Pancreas (tissue), 10 donors: ENCODE data around the gene LRRC4C. TPM values are rescaled to one million over a fixed set of nuclear protein-coding genes. Genes with fewer than 3 reads are reported as not detected.
A peak's percentile ranks its signal among the peaks of the same experiment; 100 is the strongest.

Experiments used
- ATAC-seq, 4 donors: fragments of 200-7000 bp; cut with Tn5 transposase; one replicate each; pipeline versions ENCODE4 v1.8.0 to v1.9.1; 2020; ENCODE audit warnings: mild to moderate bottlenecking in 4 of 4, moderate library complexity in 4 of 4
- DNase-seq, 6 donors: peaks; one replicate each; pipeline ENCODE4 v3.0.0-alpha.2; 2020
- FAIRE-seq: peaks from 2 replicates; lab custom pipeline; 2012; peaks lifted over from hg19 to GRCh38; lab: Jason Lieb, UNC
- H3K27ac ChIP-seq, 4 donors: fragments of 200-600 bp; sonication (generic); 1 replicate in 3 of 4; 2 replicates in 1 of 4; pipeline versions ENCODE4 v1.5.0 to v1.8.0; 2020
- H3K27me3 ChIP-seq, 4 donors: fragments of 200-600 bp; one replicate each; pipeline ENCODE4 v1.8.0; 2021
- H3K36me3 ChIP-seq, 3 donors: fragments of 200-600 bp; sonication (generic) in 1 of 3; one replicate each; pipeline versions ENCODE4 v1.5.0 to v1.8.0; 2020 to 2021
- H3K4me1 ChIP-seq, 3 donors: fragments of 200-600 bp; one replicate each; pipeline ENCODE4 v1.8.0; 2021
- H3K4me3 ChIP-seq, 4 donors: fragments of 200-600 bp; sonication (generic) in 2 of 4; one replicate each; pipeline versions ENCODE4 v1.5.0 to v1.8.0; 2020 to 2021
- H3K9me3 ChIP-seq, 4 donors: fragments of 200-600 bp; one replicate each; pipeline ENCODE4 v1.8.0; 2021
- WGBS, 2 donors: extraction: QIAGEN DNeasy Blood & Tissue Kit; methylation state at CpG; one replicate each; pipeline ENCODE4 v1.1.7; 2013; 5-methylcytosine and 5-hydroxymethylcytosine counted together
- intact Hi-C, 3 donors: fragments of 100-400 bp; cut with DNase I; formaldehyde crosslinking; loops; one replicate each; pipeline versions ENCODE4 v1.11.1 to v1.14.2; 2022
- polyA plus RNA-seq, 2 donors: library from polyadenylated mRNA; stranded (reverse); fragments of 200-250 nt; gene quantifications; one replicate each; pipeline ENCODE4 v1.2.3, GENCODE V29; 2013
- total RNA-seq, 6 donors: library from RNA; stranded (reverse); fragmentation: NEBNext Ultra II Directional in 4 of 6; extraction: Animal tissue kit (Norgen Biotek cat#: 25700) in 4 of 6; gene quantifications; one replicate each; pipeline versions ENCODE4 v1.2.1 to v1.2.4, GENCODE V29; 2021 to 2023
- TF ChIP-seq, protein P1 (sequence below), 4 donors: fragments of 200-600 bp; sonication (generic) in 3 of 4; IDR thresholded peaks; one replicate each; pipeline versions ENCODE4 v1.5.0 to v1.8.0; 2021; ENCODE audit warnings: antibody characterized with exemption in 4 of 4
- donor health status: healthy with polysubstance abuse.
- donor health status: DM: no; HTN: no; CAD: no; lungs with moderate emphysema.
- donor health status: DM: no; HTN: no; CAD: no.
- donor health status: control.
- donor health status: control.
- donor health status: Bipolar disorder and iron deficiency.
- donor health status: DM: yes; HTN: yes; CAD: no.
- donor health status: DM: no; HTN: no; CAD: no.
- donor health status: DM: no; HTN: no; CAD: no.
- donor health status: DM: yes; HTN: yes; CAD: no.

The LRRC4C gene
- total and polyA plus RNA-seq, 8 donors: 0.04 to 0.84 (median 0.16) TPM

DNA sequence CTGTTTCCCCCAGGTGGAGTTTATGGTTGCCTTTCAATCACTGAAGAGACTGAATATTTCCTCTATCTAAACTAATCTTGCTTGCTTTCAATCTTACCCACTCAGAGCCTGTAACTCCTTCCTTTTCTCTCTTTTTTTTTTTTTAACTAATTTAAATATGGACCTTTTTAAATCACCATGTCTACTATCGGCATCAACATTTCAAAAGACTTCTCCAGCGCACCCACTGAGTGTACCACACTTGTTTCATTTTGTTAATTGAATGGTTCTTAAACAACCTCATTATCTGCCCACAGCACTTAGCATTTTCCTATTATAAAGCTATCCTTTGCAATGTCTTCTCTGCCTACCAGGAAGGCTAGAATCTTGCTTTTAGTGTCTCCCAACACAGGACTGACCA is 1212.5 kb downstream of the LRRC4C start:
- ATAC-seq (no peak), DNase-seq (no peak), FAIRE-seq (no peak)
- WGBS, 2 donors: 24 to 31% methylated on average over 2 of the region's 2 CpGs
- no peaks in the 10 kb centered on the region for H3K9me3 ChIP-seq
- H3K36me3 ChIP-seq: no peaks in the 10 kb centered on the region
- no peaks in the 10 kb centered on the region for H3K27me3 ChIP-seq
- H3K27ac ChIP-seq: no peak overlapping the region
- no peak overlapping the region for H3K4me3 ChIP-seq
- TF ChIP-seq, protein P1, sequence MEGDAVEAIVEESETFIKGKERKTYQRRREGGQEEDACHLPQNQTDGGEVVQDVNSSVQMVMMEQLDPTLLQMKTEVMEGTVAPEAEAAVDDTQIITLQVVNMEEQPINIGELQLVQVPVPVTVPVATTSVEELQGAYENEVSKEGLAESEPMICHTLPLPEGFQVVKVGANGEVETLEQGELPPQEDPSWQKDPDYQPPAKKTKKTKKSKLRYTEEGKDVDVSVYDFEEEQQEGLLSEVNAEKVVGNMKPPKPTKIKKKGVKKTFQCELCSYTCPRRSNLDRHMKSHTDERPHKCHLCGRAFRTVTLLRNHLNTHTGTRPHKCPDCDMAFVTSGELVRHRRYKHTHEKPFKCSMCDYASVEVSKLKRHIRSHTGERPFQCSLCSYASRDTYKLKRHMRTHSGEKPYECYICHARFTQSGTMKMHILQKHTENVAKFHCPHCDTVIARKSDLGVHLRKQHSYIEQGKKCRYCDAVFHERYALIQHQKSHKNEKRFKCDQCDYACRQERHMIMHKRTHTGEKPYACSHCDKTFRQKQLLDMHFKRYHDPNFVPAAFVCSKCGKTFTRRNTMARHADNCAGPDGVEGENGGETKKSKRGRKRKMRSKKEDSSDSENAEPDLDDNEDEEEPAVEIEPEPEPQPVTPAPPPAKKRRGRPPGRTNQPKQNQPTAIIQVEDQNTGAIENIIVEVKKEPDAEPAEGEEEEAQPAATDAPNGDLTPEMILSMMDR (IDR thresholded peaks at IDR 0.05): no peak
- intact Hi-C loops: no loop called here
- no peaks in the 10 kb centered on the region for H3K4me1 ChIP-seq

DNA sequence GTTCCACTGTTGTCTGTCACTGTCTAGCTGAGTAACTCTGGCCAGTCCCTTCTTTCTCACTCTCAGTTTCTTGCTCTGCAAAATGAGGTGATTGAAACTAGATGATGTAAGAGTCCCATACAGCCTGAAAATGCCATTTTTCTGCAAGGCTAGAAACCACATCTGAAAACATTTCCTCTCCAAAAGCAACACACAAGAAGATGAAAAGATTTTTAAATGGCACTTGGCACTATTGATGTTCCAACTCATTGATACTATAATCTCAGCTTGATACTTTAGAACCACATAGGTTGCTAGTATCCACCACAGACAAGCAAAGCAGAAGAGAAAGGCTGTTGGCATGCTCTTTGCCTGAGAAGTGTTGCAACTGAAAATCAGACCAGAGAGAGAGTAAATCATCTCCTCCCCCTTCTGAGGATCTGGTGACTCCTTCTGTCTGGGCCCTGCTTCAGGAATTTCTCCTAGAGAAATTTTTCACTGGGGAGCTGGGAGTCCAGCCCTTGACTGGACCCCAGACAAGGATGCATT is 1217.9 kb downstream of the LRRC4C start:
- no peaks in the 10 kb centered on the region for H3K9me3 ChIP-seq
- no peaks in the 10 kb centered on the region for H3K36me3 ChIP-seq
- TF ChIP-seq, protein P1 (IDR thresholded peaks at IDR 0.05): no peak
- no peak overlapping the region for H3K4me3 ChIP-seq
- no peaks in the 10 kb centered on the region for H3K27me3 ChIP-seq
- ATAC-seq (peak in 1 of 4 donors; percentile 52), FAIRE-seq (no peak), DNase-seq (no peak)
- intact Hi-C loops: no loop called here
- no peaks in the 10 kb centered on the region for H3K4me1 ChIP-seq
- no peak overlapping the region for H3K27ac ChIP-seq

DNA sequence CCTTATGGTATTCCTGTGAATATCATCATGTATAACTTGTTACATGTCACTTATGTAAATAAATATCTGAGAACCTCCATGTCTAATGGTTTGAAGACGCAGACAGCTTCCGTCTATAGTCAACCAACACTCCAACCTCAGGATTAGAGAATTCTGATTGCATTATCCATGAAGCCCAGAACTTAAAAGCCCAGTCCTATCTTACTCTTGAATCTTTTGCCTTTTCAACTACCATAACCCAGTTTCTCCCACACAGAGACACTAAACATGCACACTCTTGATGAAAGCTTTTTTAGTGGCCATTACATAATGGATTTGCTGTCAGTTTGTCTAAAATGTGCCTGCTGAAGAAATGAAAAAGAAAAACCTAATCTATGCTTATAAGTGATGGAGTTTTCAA is 1219.2 kb downstream of the LRRC4C start:
- intact Hi-C loops: no loop called here
- H3K4me3 ChIP-seq: no peak overlapping the region
- H3K27ac ChIP-seq: no peak overlapping the region
- TF ChIP-seq, protein P1 (IDR thresholded peaks at IDR 0.05): no peak
- DNase-seq (no peak), ATAC-seq (no peak), FAIRE-seq (no peak)
- no peaks in the 10 kb centered on the region for H3K36me3 ChIP-seq
- H3K4me1 ChIP-seq: no peaks in the 10 kb centered on the region
- 82 to 88% methylated on average over 2 of the region's 2 CpGs for WGBS, 2 donors
- no peaks in the 10 kb centered on the region for H3K9me3 ChIP-seq
- H3K27me3 ChIP-seq: no peaks in the 10 kb centered on the region

DNA sequence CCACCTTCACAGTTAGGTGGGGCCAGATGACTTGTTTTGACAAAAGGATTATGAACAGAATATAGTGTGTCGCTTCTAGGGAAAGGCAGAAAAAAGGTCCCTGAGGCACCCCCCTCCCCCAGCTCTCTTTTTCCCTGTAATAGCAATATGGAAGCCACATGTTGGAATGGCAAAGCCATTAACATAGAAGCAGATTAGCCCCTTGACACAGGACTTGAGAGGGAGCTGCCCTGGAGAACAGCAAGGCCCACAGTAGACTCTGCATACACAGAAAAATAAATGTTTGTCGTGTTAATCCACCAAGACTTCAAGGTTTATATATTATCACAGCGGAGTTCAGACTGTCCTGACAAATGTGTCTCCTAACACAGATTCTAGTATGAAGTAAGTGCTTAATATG is 1222.9 kb downstream of the LRRC4C start:
- H3K4me1 ChIP-seq: no peaks in the 10 kb centered on the region
- no peaks in the 10 kb centered on the region for H3K27me3 ChIP-seq
- ATAC-seq: no peak
- no peak for DNase-seq
- no peak overlapping the region for H3K27ac ChIP-seq
- no peaks in the 10 kb centered on the region for H3K9me3 ChIP-seq
- 68 to 70% methylated on average over 3 of the region's 3 CpGs for WGBS, 2 donors
- TF ChIP-seq, protein P1 (IDR thresholded peaks at IDR 0.05): no peak
- intact Hi-C loops: no loop called here
- H3K36me3 ChIP-seq: no peaks in the 10 kb centered on the region
- no peak for FAIRE-seq
- H3K4me3 ChIP-seq: no peak overlapping the region

DNA sequence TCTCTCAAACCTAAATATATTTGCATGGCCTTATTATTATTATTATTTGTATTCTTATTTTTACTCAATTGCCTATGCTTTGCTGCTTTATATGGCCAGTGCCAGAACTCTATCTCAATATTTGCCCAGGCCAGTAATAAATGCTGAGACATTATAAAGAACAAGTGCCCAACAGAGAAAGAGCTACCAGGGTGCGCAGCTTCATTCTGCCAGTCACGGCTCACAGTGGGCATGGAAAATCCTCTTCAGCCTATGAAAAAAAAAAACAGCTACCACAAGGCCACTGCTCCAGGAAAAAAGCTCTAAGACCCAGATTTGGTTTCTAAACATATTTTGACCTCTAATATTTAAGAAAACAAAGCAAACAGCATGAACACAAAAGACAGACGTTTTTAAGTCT is 1223.6 kb downstream of the LRRC4C start:
- H3K4me1 ChIP-seq: no peaks in the 10 kb centered on the region
- ATAC-seq (no peak), FAIRE-seq (no peak), DNase-seq (no peak)
- H3K36me3 ChIP-seq: no peaks in the 10 kb centered on the region
- intact Hi-C loops: no loop called here
- H3K9me3 ChIP-seq: no peaks in the 10 kb centered on the region
- 52 to 63% methylated on average over 3 of the region's 3 CpGs for WGBS, 2 donors
- TF ChIP-seq, protein P1 (IDR thresholded peaks at IDR 0.05): no peak
- no peak overlapping the region for H3K27ac ChIP-seq
- H3K4me3 ChIP-seq: no peak overlapping the region
- H3K27me3 ChIP-seq: no peaks in the 10 kb centered on the region
